ENCODE results near the gene WDR90. TPM values are rescaled to one million over a fixed set of nuclear protein-coding genes. Genes with fewer than 3 reads are reported as not detected.

WDR90 gene
- total and polyA plus RNA-seq, 2 experiments from 2014 or later: 26.5 to 32.3 TPM

DNA sequence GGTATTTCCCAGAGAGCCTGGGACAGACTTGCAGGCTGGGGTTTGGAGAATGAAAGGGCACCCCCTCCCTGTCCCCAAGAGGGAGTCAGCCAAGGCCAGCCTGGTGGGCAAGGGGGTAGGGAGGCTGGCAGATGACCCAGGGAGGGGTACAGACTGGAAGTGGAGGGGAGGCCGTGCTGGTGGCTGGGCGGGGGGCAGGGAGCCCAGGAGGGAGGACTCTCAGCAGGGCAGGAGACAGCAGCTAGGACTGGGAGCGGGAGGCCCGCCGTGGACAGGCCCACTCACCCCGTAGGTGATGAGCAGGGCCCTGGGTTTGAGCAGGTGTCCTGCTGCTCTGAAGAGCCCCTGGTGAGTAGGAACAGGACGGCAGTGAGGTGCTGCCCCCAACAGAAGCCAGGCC is 14.2 kb upstream of the WDR90 start:
- Histone ChIP-seq H3K36me3 (peaks cover 9% of the 10 kb centered on the region), H3K4me3 (no peak overlapping the region), H3K27ac (no peak overlapping the region), H3K27me3 (no peaks in the 10 kb centered on the region), H3K9me3 (ENCODE audit: low read depth) (no peaks in the 10 kb centered on the region), H3K4me1 (ENCODE audit: low read depth) (peaks cover 27% of the 10 kb centered on the region)
- TF ChIP-seq, protein P1, sequence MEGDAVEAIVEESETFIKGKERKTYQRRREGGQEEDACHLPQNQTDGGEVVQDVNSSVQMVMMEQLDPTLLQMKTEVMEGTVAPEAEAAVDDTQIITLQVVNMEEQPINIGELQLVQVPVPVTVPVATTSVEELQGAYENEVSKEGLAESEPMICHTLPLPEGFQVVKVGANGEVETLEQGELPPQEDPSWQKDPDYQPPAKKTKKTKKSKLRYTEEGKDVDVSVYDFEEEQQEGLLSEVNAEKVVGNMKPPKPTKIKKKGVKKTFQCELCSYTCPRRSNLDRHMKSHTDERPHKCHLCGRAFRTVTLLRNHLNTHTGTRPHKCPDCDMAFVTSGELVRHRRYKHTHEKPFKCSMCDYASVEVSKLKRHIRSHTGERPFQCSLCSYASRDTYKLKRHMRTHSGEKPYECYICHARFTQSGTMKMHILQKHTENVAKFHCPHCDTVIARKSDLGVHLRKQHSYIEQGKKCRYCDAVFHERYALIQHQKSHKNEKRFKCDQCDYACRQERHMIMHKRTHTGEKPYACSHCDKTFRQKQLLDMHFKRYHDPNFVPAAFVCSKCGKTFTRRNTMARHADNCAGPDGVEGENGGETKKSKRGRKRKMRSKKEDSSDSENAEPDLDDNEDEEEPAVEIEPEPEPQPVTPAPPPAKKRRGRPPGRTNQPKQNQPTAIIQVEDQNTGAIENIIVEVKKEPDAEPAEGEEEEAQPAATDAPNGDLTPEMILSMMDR (IDR thresholded peaks at IDR 0.05; ENCODE audit: low read depth, low read length): no peak
- DNase-seq (ENCODE audit: low read depth in 1 of 2, low spot score in 1 of 2): no peak

DNA sequence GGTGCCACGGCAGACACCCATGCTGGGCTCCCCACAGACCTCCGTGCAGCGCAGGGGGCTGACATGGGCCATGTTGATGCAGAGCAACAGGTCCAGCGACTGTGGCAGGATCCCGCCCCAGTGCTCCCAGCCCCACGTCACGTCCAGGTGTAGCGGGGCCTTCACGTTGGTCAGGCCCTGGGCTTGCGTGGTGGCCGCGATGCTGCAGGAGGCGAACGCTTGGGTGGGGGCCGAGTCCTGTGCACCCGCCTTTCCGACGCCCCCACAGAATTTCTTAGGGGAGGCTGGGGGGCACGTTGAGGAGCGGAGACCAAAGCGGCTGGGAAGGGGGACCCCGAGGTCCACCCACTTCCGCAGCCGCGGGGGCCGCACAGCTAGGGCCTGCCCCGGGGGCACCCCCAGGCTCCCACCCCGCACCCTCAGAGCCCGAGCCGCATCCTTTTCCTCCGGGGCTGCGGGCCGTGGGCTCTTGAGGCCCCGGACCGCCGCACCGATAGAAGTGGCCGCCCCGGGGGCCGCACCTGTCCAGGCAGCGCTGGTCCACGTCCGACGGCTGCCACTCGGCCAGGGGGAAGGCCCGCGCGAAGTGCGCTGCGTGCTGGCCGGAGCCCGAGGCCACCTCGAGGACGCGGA is 13.5 kb upstream of the WDR90 start:
- H3K9me3 ChIP-seq (ENCODE audit: low read depth): no peaks in the 10 kb centered on the region
- peaks cover 21% of the 10 kb centered on the region for H3K4me1 ChIP-seq (ENCODE audit: low read depth)
- peak overlapping the region; percentile 83 for H3K4me3 ChIP-seq
- no peak for DNase-seq (ENCODE audit: low read depth in 1 of 2, low spot score in 1 of 2)
- no peaks in the 10 kb centered on the region for H3K27me3 ChIP-seq
- TF ChIP-seq, protein P1 (IDR thresholded peaks at IDR 0.05; ENCODE audit: low read depth, low read length): no peak
- peaks cover 9% of the 10 kb centered on the region for H3K36me3 ChIP-seq
- H3K27ac ChIP-seq: no peak overlapping the region

DNA sequence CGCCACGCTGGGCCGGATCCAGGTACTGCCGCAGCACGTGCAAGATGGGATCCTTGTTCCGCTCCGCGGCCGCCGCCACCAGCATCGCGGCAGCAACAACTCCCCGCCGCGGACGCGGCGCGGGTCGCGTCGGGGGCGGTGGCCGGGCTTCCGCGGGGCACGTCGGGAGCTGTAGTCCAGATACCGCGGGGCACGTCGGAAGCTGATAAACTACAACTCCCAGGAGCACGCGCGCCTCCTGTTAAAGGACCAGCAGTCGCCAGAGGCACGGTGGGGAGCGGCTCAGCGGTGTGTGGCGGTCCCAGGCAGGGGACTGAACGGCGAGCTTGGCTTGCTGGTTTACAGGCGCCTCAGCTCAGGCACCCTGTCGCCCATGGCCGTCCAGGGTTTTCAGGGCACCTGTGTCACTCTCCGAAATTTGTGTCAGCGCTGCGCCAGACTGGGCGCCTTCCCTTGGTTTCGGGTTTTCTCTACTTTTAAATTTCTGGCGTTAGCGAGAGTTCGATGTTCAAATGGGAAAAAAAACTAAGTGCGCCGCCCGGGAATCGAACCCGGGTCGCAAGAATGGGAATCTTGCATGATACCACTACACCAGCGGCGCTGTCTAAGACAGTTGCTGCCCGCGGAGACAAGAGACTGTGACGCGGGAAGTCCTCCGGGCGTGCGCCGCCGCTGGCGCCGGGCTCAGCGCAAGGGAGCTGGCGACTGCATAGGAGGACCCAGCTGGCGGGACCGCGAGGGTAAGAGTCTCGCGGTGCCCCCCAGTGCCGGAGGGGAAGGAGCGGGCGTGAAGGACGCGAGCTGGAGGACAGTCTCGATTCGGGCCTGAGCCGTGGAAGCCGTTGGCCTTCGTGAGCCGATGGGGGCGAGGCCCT is 12.7 kb upstream of the WDR90 start, which contains the start of gene METTL26:
Gene METTL26, minus strand, starts transcription at position 100 of the 875 bp plus-strand sequence. Its CDS starts 15 bp downstream, at position 85.
- no peaks in the 10 kb centered on the region for H3K9me3 ChIP-seq (ENCODE audit: low read depth)
- TF ChIP-seq, protein P1 (IDR thresholded peaks at IDR 0.05; ENCODE audit: low read depth, low read length): no peak
- H3K4me1 ChIP-seq (ENCODE audit: low read depth): peaks cover 18% of the 10 kb centered on the region
- DNase-seq (ENCODE audit: low read depth in 1 of 2, low spot score in 1 of 2): peak; percentile 95 to 97
- H3K4me3 ChIP-seq: peak within 1 kb of the TSS; percentile 83
- H3K36me3 ChIP-seq: peaks cover 9% of the 10 kb centered on the region
- H3K27me3 ChIP-seq: no peaks in the 10 kb centered on the region
- H3K27ac ChIP-seq: peak within 1 kb of the TSS; percentile 93

DNA sequence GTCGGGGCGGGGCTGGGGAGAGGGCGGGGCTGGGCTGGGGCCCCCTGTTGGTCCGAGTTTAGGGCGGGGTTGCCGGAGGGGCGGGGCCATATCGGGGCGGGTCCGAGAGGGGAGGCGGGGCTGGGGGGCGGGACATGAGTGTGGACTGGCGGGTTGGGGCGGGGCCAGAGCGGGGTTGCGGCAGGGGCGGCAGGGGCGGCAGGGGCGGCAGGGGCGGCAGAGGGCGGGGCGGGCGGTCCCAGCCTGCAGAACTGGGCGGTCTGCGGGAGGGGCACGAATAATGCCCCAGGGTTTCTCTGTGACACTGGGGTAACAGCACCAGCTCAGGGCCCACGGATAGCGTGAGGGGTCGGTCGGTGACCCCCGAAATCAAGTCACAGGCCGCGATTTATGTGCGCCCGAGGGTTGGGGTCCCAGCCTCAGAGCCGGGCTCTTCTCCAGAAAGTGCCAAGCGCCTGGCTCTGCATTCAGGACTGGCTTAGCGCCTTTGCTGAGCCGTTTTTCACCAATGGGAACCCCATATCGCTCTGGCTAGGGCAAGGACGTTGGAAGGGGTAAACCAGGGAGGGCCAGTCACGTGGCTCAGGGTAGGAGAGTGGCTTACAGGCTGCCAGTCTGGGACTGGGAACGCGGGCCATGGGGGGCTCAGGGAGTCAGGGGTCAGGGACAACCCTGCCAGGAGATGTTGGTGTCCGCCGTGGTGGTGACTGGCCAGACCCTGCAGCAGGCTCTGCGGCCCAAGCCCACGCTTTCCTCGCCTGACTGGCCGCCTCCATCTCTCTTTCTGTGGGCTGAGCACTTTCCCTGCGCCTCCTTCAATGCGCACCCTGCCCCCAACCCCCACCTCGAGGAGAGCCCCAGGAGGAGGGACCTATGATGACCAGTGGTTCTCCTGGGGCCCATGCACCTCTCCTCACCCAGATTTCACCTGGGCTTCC is 11.8 kb upstream of the WDR90 start:
- peaks cover 18% of the 10 kb centered on the region for H3K4me1 ChIP-seq (ENCODE audit: low read depth)
- peak overlapping the region; percentile 93 for H3K27ac ChIP-seq
- H3K9me3 ChIP-seq (ENCODE audit: low read depth): no peaks in the 10 kb centered on the region
- DNase-seq (ENCODE audit: low read depth in 1 of 2, low spot score in 1 of 2): peak; percentile 93 to 94
- peak overlapping the region; percentile 83 for H3K4me3 ChIP-seq
- H3K27me3 ChIP-seq: no peaks in the 10 kb centered on the region
- peaks cover 9% of the 10 kb centered on the region for H3K36me3 ChIP-seq
- TF ChIP-seq, protein P1 (IDR thresholded peaks at IDR 0.05; ENCODE audit: low read depth, low read length): no peak

DNA sequence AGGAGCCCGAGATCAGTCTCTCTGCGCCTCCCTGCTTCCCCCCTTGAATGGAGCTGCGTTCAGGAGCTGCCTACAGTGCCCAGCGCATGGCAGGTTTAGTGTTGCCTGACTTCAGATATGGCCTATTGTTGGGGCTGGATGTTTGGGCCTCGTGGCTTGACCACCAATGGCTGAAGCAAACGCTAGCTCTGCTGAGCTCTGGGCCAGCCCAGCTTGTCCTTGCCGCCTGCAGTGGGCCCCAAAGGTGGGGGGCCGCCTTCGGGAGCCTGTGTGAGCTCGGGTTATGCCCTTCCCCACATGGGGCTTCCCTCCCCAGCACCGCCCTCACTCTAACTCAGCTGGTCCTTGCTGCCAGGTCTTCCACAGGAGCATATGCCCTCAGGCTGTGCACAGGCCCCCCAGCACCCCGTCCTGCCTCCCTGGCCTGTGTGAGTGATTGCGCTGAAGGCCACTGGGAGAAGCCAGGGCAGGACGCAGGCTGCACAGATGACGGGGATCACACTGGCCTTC is 11.1 kb upstream of the WDR90 start:
- peak overlapping the region; percentile 90 for H3K27ac ChIP-seq
- H3K27me3 ChIP-seq: no peaks in the 10 kb centered on the region
- H3K4me1 ChIP-seq (ENCODE audit: low read depth): peaks cover 23% of the 10 kb centered on the region
- no peak for DNase-seq (ENCODE audit: low read depth in 1 of 2, low spot score in 1 of 2)
- TF ChIP-seq, protein P1 (IDR thresholded peaks at IDR 0.05; ENCODE audit: low read depth, low read length): no peak
- no peaks in the 10 kb centered on the region for H3K9me3 ChIP-seq (ENCODE audit: low read depth)
- H3K36me3 ChIP-seq: peaks cover 9% of the 10 kb centered on the region
- H3K4me3 ChIP-seq: no peak overlapping the region

All from cardiac muscle cell (in vitro differentiated cells and primary cell).